ENCODE measurements around the gene OR2AP1. TPM values are rescaled to one million over a fixed set of nuclear protein-coding genes. Genes with fewer than 3 reads are reported as not detected.
A peak's percentile ranks its signal among the peaks of the same experiment; 100 is the strongest.

The OR2AP1 gene
- total RNA-seq, 4 donors from 2014 or later, result not detected

DNA sequence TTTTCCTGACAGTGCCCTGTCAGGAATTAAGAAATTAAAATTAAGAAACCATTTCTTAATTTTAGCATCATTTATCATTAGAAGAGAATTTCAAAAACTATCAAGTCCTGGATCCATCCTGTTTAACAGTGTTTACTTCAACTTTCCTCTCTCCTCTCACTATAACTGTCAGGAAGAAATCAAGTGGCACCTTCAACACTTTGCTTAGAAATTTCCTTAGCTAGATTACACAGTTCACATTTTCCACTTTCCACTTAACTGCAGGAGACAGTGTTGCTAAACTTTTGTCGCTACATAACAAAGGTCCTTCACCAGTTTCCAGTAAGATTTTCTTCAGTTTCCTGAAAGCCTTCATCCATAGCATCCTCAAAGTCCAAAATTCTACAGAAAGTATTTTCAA, 42.5 kb downstream of the OR2AP1 start:
- WGBS, result 97% methylated on average over 1 of the region's 1 CpG
- peaks cover 6% of the 10 kb centered on the region for H3K9me3 ChIP-seq
- TF ChIP-seq, protein P1, sequence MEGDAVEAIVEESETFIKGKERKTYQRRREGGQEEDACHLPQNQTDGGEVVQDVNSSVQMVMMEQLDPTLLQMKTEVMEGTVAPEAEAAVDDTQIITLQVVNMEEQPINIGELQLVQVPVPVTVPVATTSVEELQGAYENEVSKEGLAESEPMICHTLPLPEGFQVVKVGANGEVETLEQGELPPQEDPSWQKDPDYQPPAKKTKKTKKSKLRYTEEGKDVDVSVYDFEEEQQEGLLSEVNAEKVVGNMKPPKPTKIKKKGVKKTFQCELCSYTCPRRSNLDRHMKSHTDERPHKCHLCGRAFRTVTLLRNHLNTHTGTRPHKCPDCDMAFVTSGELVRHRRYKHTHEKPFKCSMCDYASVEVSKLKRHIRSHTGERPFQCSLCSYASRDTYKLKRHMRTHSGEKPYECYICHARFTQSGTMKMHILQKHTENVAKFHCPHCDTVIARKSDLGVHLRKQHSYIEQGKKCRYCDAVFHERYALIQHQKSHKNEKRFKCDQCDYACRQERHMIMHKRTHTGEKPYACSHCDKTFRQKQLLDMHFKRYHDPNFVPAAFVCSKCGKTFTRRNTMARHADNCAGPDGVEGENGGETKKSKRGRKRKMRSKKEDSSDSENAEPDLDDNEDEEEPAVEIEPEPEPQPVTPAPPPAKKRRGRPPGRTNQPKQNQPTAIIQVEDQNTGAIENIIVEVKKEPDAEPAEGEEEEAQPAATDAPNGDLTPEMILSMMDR (IDR thresholded peaks at IDR 0.05), result no peak
- no peak for TF ChIP-seq EP300 (IDR thresholded peaks at IDR 0.05)
- TF ChIP-seq POLR2A (IDR thresholded peaks at IDR 0.05), result no peak
- no peak for TF ChIP-seq POLR2AphosphoS5 (IDR thresholded peaks at IDR 0.05)

DNA sequence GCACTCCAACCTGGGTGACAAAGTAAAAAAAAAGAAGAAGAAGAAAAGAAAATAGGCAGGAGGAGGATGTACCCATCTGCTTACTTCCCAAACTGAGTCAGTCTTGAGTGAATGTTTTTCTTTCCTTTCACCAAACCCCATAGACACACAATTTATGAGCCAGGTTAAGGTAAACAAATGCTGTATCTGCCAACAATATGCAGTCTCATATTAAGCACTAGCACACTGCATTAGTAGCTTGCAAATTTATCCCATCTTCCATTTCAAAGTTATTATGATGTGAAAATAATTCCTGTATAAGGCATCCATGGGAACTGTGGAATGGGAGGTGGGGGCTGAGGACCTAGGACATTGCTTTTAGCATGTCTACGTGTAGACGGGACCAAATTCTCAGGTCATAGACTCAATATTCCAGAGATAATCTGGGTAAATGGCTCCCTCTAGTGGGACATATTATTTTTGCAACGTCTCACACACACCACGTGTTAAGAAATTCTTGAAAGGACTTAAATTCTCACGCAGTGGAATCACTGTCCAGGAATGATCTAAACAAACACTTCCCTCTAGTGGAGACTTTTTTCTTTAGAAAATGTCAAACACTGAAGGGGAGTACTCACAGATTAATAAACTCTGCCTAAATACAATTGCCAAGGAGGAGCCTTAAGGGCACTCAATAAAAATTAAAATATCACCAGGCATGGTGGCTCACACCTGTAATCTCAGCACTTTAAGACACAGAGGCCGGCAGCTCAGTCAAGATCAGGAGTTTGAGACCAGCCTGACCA, 47.3 kb downstream of the OR2AP1 start:
- H3K36me3 ChIP-seq, result no peaks in the 10 kb centered on the region
- no peak overlapping the region for H3K27ac ChIP-seq
- WGBS, result 6% methylated on average over 6 of the region's 6 CpGs
- no peak for DNase-seq (ENCODE audit: low spot score in 2 of 2)
- H3K9me3 ChIP-seq, result peaks cover 6% of the 10 kb centered on the region
- H3K27me3 ChIP-seq, result peaks cover 2% of the 10 kb centered on the region
- H3K4me3 ChIP-seq, result no peak overlapping the region
- peaks cover 5% of the 10 kb centered on the region for H3K4me1 ChIP-seq
- TF ChIP-seq POLR2A (IDR thresholded peaks at IDR 0.05) (no peak), POLR2AphosphoS5 (IDR thresholded peaks at IDR 0.05) (no peak)
- TF ChIP-seq, protein P1 (IDR thresholded peaks at IDR 0.05), result peak; percentile 67 to 75

More for the DNA sequence above, 42.5 kb downstream of the OR2AP1 start:
- H3K36me3 ChIP-seq, result no peaks in the 10 kb centered on the region
- no peak for DNase-seq (ENCODE audit: low spot score in 2 of 2)
- no peak overlapping the region for H3K4me3 ChIP-seq
- no peak overlapping the region for H3K27ac ChIP-seq
- H3K27me3 ChIP-seq, result no peaks in the 10 kb centered on the region
- peaks cover 4% of the 10 kb centered on the region for H3K4me1 ChIP-seq

DNA sequence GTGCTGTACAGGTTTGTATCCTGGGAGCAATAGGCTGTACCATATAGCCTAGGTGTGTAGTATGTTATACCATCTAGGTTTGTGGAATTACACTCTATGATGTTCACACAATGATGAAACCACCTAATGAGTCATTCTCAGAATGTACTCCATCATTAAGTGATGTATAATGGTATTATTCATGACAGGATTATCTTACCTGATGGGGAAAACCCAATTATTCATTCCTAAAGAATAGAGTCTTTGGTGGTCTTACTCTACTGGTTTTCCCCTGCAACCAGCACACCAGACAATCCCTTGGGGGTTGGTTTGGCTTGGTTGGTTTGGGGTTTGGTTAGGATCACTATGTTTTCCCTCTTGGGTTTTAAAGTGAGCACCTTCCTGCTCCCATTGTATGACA, 51.8 kb downstream of the OR2AP1 start:
- H3K9me3 ChIP-seq, result no peaks in the 10 kb centered on the region
- TF ChIP-seq EP300 (IDR thresholded peaks at IDR 0.05), result no peak
- H3K36me3 ChIP-seq, result no peaks in the 10 kb centered on the region
- peaks cover 5% of the 10 kb centered on the region for H3K27me3 ChIP-seq
- H3K27ac ChIP-seq, result no peak overlapping the region
- no peak for DNase-seq (ENCODE audit: low spot score in 2 of 2)
- peaks cover 5% of the 10 kb centered on the region for H3K4me1 ChIP-seq
- H3K4me3 ChIP-seq, result no peak overlapping the region

Other genes with a start within 250 kb of the OR2AP1 start
- gene OR6C3, start 241.7 kb upstream of the OR2AP1 start, total RNA-seq, result not detected
- not detected for gene OR6C75, start 209.5 kb upstream of the OR2AP1 start, total RNA-seq
- gene OR6C65, start 171.9 kb upstream of the OR2AP1 start, total RNA-seq, result not detected
- gene OR6C76, start 146.2 kb upstream of the OR2AP1 start, total RNA-seq, result not detected
- 1 to 10 TPM in 1 of 4 donors, not detected in 3; 1.3 TPM for gene OR6C2, start 128.4 kb upstream of the OR2AP1 start, total RNA-seq
- gene OR6C70, start 102.3 kb upstream of the OR2AP1 start, total RNA-seq, result not detected
- gene OR6C68, start 80.1 kb upstream of the OR2AP1 start, total RNA-seq, result not detected
- gene OR6C4, start 22.9 kb upstream of the OR2AP1 start, total RNA-seq, result not detected
- gene OR10P1, start 64.4 kb downstream of the OR2AP1 start, total RNA-seq, result not detected
- gene ITGA7, start 135.4 kb downstream of the OR2AP1 start, total RNA-seq, result 10 to 100 TPM in 3 of 4 donors, 1 to 10 TPM in 1; 9.5 to 20.6 (median 15.8) TPM
- gene BLOC1S1, start 143.6 kb downstream of the OR2AP1 start, total RNA-seq, result 100 to 1,000 TPM in 3 of 4 donors, 10 to 100 TPM in 1; 92.7 to 166 (median 139) TPM
- gene RDH5, start 147.9 kb downstream of the OR2AP1 start, total RNA-seq, result 10 to 100 TPM in 2 of 4 donors, 1 to 10 TPM in 2; 5.7 to 15.3 (median 9.5) TPM
- 100 to 1,000 TPM; 176 to 303 (median 193) TPM for gene CD63, start 156.5 kb downstream of the OR2AP1 start, total RNA-seq
- gene GDF11, start 170.7 kb downstream of the OR2AP1 start, total RNA-seq, result 1 to 10 TPM in 3 of 4 donors, under 1 TPM in 1; 0.68 to 3.8 (median 2.0) TPM
- 10 to 100 TPM; 32.0 to 45.8 (median 40.1) TPM for gene SARNP, start 245.3 kb downstream of the OR2AP1 start, total RNA-seq
- 10 to 100 TPM in 3 of 4 donors, 1 to 10 TPM in 1; 8.6 to 22.8 (median 18.2) TPM for gene ORMDL2, start 245.6 kb downstream of the OR2AP1 start, total RNA-seq